A549 (cell line): Measurements from ENCODE around the gene SSNA1. TPM values are rescaled to one million over a fixed set of nuclear protein-coding genes. Genes with fewer than 3 reads are reported as not detected.

ENCODE experiments used
- ATAC-seq, 2 experiments: fragments of 200-7000 bp in 1 of 2; fragments of >200 bp in 1 of 2; cut with Nextera tagmentation in 1 of 2; cut with Tn5 transposase in 1 of 2; 3 replicates each; pipeline versions ENCODE4 v1.8.0 to v1.9.1; 2018 to 2020; ENCODE audit warnings: mild to moderate bottlenecking in 1 of 2, moderate library complexity in 1 of 2
- CTCF ChIA-PET: fragments of 300-600 bp; sonication (Branson Sonifier 250); formaldehyde crosslinking; extraction: SDS; loops from one replicate; lab custom pipeline; 2021; ENCODE audit warnings: antibody characterized with exemption, inconsistent platforms; lab: Yijun Ruan, JAX
- POLR2A ChIA-PET: fragments of 350-600 bp; formaldehyde crosslinking; extraction: SDS; loops from one replicate; lab custom pipeline; 2021; ENCODE audit warnings: antibody characterized with exemption, inconsistent platforms; lab: Yijun Ruan, JAX
- DNase-seq, 2 experiments: peaks; one replicate each; pipeline versions ENCODE4 v3.0.0 to v3.0.0-alpha.2; 2011 to 2016; ENCODE audit warnings: low read depth in 1 of 2, low spot score in 1 of 2
- FAIRE-seq: peaks from 2 replicates; lab custom pipeline; 2011; peaks lifted over from hg19 to GRCh38; lab: Jason Lieb, UNC
- H3K27ac ChIP-seq, 2 experiments: fragments of >200 bp; sonication (Bioruptor Twin); formaldehyde crosslinking; 3 replicates each; pipeline ENCODE4 v1.5.1; 2016 to 2017
- H3K4me1 ChIP-seq: fragments of >200 bp; sonication (Bioruptor Twin); formaldehyde crosslinking; 3 replicates; pipeline ENCODE4 v1.6.1; 2016
- H3K4me2 ChIP-seq: fragments of >200 bp; sonication (Bioruptor Twin); formaldehyde crosslinking; 3 replicates; pipeline ENCODE4 v1.6.1; 2016
- H3K4me3 ChIP-seq: fragments of >200 bp; sonication (Bioruptor Twin); formaldehyde crosslinking; 3 replicates; pipeline ENCODE4 v1.5.1; 2016
- H3K9me3 ChIP-seq: fragments of >200 bp; sonication (Bioruptor Twin); formaldehyde crosslinking; 3 replicates; pipeline ENCODE4 v1.6.1; 2016
- ATOH8 ChIP-seq: fragments of 250-450 bp; sonication (Bioruptor Pico); IDR thresholded peaks from 2 replicates; pipeline ENCODE4 v1.5.0; 2020; ENCODE audit warnings: low read depth, mild to moderate bottlenecking, moderate library complexity
- BCL3 ChIP-seq: fragments of >200 bp; sonication (Bioruptor Twin); formaldehyde crosslinking; IDR thresholded peaks from 3 replicates; pipeline ENCODE4 v1.6.1; 2016
- BHLHE40 ChIP-seq: IDR thresholded peaks from 2 replicates; pipeline ENCODE4 v1.6.1; 2012; ENCODE audit warnings: low read depth, low read length, inconsistent platforms
- CHD2 ChIP-seq: fragments of 150-350 bp; IDR thresholded peaks from 2 replicates; pipeline ENCODE4 v1.6.1; 2014; ENCODE audit warnings: low read length; ENCODE audit not compliant: partially characterized antibody
- EHMT2 ChIP-seq: fragments of 200-600 bp; sonication (generic); IDR thresholded peaks from 2 replicates; pipeline ENCODE4 v1.6.1; 2016; ENCODE audit warnings: antibody characterized with exemption, low read depth, mild to moderate bottlenecking, moderate library complexity
- JUN ChIP-seq, 2 experiments: fragments of >200 bp; sonication (Bioruptor Twin); formaldehyde crosslinking; IDR thresholded peaks; 2 replicates in 1 of 2; 3 replicates in 1 of 2; pipeline ENCODE4 v1.6.1; 2016 to 2017
- KDM1A ChIP-seq: fragments of 200-600 bp; sonication (generic); IDR thresholded peaks from 2 replicates; pipeline ENCODE4 v1.6.1; 2016; ENCODE audit warnings: low read depth, mild to moderate bottlenecking
- KDM5A ChIP-seq: fragments of 200-600 bp; sonication (generic); IDR thresholded peaks from 2 replicates; pipeline ENCODE4 v1.6.1; 2016; ENCODE audit warnings: antibody characterized with exemption, mild to moderate bottlenecking
- MAZ ChIP-seq: fragments of 150-350 bp; IDR thresholded peaks from 2 replicates; pipeline ENCODE4 v1.6.1; 2014; ENCODE audit warnings: antibody characterized with exemption, low read depth, low read length, borderline replicate concordance
- MYC ChIP-seq: IDR thresholded peaks from 2 replicates; pipeline ENCODE4 v1.6.1; 2012; ENCODE audit warnings: mild to moderate bottlenecking, inconsistent platforms, low read length, improper control_type of control experiment, borderline replicate concordance
- PHF8 ChIP-seq: fragments of 200-600 bp; sonication (generic); IDR thresholded peaks from 2 replicates; pipeline ENCODE4 v1.6.1; 2016; ENCODE audit warnings: low read depth, mild to moderate bottlenecking, antibody characterized with exemption, moderate library complexity, borderline replicate concordance
- REST ChIP-seq: fragments of 200-600 bp; sonication (generic); IDR thresholded peaks from 2 replicates; pipeline ENCODE4 v1.6.1; 2016; ENCODE audit warnings: antibody characterized with exemption, mild to moderate bottlenecking, moderate library complexity
- RNF2 ChIP-seq: fragments of 200-600 bp; sonication (generic); IDR thresholded peaks from 2 replicates; pipeline ENCODE4 v1.6.1; 2016; ENCODE audit warnings: low read depth, mild to moderate bottlenecking, antibody characterized with exemption, moderate library complexity, borderline replicate concordance
- SREBF2 ChIP-seq: fragments of 450-650 bp; IDR thresholded peaks from 2 replicates; pipeline ENCODE4 v1.6.1; 2014; ENCODE audit warnings: mild to moderate bottlenecking, moderate library complexity
- TP53 ChIP-seq: fragments of 250-450 bp; sonication (Bioruptor Pico); IDR thresholded peaks from 2 replicates; pipeline ENCODE4 v1.5.0; 2021; ENCODE audit warnings: mild to moderate bottlenecking, moderate library complexity
- ZNF302 ChIP-seq: fragments of 250-450 bp; sonication (Bioruptor Pico); IDR thresholded peaks from 2 replicates; pipeline ENCODE4 v1.9.0; 2021; ENCODE audit warnings: inconsistent platforms, mild to moderate bottlenecking, moderate library complexity
- WGBS: methylation state at CpG from one replicate; pipeline ENCODE4 v1.1.6; 2017; ENCODE audit errors: missing lambda C conversion rate; 5-methylcytosine and 5-hydroxymethylcytosine counted together
- polyA plus RNA-seq, 4 experiments: library from polyadenylated mRNA; depleted of rRNA in 3 of 4; stranded (reverse); fragments of >200 nt; fragmentation: RNase III in 1 of 4; extraction: RNeasy Plus Mini Kit Qiagen cat#74134 plus additional on column Dnase treatment in 1 of 4; gene quantifications; 2 replicates in 3 of 4; 3 replicates in 1 of 4; pipeline ENCODE4 v1.2.3, GENCODE V29; 2011 to 2017

SSNA1 gene
- polyA plus RNA-seq, 2 of the 4 experiments (the other 2 are of a cell fraction): 54.1 to 102 TPM

- TF ChIP-seq MAZ (no peak), TP53 (no peak), KDM5A (no peak), SREBF2 (no peak)
Observed at GRCh38 chr9:137150617-137151457, 37.6 kb upstream of the SSNA1 start (continued).

GRCh38 chr9:137152844-137153405 lies 35.6 kb upstream of the SSNA1 start:
- ChIA-PET CTCF (interaction anchor here (1.3 kb wide), 1 partner anchor 16 kb away, joined by 4 read pairs; no protein-coding TSS in a partner anchor), POLR2A (no interaction called here)
- WGBS: 79% methylated on average over 7 of the region's 7 CpGs
- Histone ChIP-seq H3K4me2 (no peak overlapping the region), H3K9me3 (no peaks in the 10 kb centered on the region), H3K27ac (no peak overlapping the region), H3K4me1 (peaks cover 25% of the 10 kb centered on the region; the same call in 1 of the 3 replicates), H3K4me3 (no peak overlapping the region)
- ATAC-seq (no peak), FAIRE-seq (no peak), DNase-seq (no peak)
- TF ChIP-seq EHMT2 (no peak), RNF2 (no peak), ATOH8 (CRISPR knock-in tag) (no peak), BCL3 (no peak), MYC (no peak), PHF8 (no peak), ZNF302 (CRISPR knock-in tag) (no peak), BHLHE40 (no peak), KDM1A (no peak), REST (no peak), CHD2 (no peak), JUN (IDR thresholded peaks at IDR 0.05) (no peak)
